GM19351 (cell line): ENCODE results near the gene NUDT4B.
"Not testable (repeated sequence)": the region's sequence is repeated elsewhere in the genome, so short reads cannot be mapped to it uniquely, and the experiment has no call there.

Source experiments
- ATAC-seq: cut with Tn5 transposase; IDR thresholded peaks from one replicate; pipeline ENCODE4 v1.9.1; 2021; ENCODE audit warnings: mild to moderate bottlenecking, moderate library complexity; ENCODE audit not compliant: unreplicated experiment

NUDT4B gene

DNA sequence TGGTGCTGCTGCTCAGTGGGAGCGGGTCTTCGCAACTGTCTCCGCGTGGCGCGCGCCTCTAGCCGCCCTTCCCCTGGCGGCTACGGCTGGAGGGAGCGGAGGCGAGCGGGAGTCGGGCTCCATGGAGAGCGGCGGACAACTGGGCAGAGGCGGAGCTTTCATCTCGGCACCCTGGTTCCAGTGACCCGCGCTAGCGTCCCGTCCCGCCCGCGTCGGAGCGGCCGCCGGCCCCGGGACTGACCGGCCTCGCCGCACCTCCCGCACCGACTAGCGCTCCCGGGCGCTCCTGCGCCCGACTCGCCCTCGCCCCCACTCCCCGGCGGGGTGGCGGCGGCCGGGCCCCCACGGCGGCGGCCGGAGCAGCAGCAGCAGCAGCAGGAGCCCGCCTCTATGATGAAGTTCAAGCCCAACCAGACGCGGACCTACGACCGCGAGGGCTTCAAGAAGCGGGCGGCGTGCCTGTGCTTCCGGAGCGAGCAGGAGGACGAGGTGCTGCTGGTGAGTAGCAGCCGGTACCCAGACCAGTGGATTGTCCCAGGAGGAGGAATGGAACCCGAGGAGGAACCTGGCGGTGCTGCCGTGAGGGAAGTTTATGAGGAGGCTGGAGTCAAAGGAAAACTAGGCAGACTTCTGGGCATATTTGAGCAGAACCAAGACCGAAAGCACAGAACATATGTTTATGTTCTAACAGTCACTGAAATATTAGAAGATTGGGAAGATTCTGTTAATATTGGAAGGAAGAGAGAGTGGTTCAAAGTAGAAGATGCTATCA is at the start of gene NUDT4B:
TSS of gene NUDT4B (plus strand) at position 212 of the 772 bp plus-strand sequence. CDS start at position 391, 179 bp downstream.
- ATAC-seq: peak; percentile 42

DNA sequence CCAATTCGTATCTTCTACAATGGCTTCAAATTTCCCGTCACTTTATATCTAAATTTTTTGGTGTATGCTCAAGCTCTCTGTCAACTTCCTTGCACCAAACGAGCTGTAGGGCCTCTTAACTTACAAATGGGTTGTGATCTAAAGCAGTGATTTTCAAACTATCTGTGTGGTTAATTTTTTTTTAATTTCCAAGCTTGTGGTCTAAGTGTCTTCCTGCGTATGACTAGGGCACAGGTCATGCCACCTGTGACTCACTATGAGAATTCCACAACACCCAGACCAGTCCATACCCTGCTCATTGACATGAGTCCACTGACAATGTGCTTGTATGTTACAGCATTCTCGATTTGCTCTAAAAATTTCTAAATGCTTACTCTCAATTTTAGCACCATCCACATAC is 49.2 kb upstream of the NUDT4B start:
- ATAC-seq: not testable (repeated sequence)

DNA sequence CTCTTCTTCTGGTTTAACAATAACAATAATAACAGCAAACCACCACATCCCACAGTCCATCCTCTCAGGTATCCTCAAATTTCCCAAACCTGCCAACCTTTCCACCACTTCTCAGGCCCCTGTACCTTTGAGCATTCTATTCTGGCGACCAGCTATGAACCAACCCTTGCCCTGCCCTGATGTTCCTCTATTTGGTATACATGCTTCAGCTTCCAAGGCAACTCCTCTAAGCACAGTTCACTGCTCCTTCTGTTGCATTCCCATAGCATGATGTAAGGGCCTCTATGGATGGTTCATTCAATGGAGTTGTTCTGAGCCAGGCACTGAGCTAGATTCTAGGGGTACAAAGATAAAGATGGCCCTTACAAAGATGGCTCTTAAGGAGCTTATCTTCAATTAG is 46.3 kb upstream of the NUDT4B start:
- not testable (repeated sequence) for ATAC-seq

DNA sequence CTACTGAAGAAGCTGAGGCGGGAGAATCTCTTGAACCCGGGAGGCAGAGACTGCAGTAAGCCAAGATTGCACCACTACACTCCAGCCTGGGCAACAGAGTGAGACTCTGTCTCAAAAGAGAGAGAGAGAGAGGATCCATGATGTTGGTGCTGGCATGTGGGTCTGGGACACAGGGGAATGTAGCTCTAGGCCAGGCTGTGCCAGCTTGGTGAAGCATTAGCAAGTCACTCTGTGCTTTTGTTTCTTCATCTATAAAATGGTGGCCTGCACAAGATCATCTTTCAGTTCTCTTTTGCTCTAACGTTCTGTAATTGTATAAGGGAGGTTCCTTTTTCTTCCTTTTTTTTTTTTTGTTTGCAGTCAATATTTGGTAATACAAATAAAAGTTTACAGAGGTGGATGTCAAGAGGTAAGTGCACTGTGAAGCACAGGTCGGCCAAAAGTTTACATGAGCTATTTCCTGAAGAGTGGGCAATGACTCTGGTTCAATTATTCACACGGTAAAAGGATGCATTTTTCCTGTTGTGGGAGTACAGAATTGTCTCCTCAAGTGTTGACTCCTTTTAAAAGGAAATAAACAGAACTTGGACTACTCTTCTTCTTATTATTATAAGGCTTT is 44.5 kb upstream of the NUDT4B start:
- not testable (repeated sequence) for ATAC-seq

DNA sequence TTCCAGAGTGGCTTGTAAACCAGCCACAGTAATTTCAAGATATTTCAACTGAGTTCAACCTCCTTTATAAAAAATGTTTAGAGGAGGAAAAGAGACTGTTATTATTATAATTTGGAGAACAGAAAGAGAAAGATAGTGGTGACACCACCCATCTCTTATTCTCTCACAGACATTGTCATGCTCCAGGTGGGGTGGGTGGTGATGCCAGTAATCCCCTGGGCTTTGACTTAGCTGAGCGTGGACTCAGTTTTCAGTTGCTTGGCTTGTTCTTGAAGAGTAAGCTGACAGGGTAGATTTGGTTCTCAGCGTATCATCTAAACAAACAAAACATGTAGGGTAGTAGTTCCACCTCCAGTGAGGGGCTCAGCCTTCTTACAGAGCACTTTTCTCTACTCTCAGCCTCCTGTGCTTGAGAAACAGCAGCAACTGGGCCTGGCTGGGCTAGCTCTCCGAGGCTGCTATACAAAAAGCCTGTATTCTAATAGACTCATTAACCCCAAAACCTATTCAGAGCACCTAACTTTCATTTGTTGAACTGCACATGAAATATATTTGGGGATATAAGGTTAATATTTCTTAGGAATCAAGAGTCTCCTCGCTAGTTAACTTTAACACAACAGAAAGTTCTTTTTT is 43.1 kb upstream of the NUDT4B start:
- ATAC-seq: not testable (repeated sequence)

DNA sequence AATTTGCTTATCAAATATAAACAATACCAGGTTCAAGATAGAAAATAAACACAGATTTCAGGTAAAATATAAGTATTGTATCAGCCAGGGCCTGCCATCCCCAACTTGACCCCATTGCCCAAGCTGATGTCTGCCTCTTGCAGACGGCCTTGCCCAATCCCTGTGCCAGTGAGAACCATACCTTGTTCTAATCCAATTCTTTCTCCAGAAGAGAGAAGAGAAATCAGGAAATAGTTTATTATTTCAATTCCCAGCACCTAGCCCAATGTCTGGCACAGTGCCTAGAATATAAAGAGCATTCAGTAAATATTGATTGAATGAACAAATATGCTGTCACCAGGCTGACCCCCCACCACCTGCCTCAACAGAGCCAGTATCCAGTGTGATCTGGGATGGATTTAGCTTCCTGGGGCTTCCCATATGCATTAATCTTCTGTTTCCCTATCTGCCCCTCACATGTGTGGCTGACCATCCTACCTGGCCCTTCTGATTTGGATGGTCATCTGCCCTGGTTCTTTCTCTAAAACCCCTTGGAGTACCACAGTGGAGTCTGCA is 39.7 kb upstream of the NUDT4B start:
- ATAC-seq: not testable (repeated sequence)

DNA sequence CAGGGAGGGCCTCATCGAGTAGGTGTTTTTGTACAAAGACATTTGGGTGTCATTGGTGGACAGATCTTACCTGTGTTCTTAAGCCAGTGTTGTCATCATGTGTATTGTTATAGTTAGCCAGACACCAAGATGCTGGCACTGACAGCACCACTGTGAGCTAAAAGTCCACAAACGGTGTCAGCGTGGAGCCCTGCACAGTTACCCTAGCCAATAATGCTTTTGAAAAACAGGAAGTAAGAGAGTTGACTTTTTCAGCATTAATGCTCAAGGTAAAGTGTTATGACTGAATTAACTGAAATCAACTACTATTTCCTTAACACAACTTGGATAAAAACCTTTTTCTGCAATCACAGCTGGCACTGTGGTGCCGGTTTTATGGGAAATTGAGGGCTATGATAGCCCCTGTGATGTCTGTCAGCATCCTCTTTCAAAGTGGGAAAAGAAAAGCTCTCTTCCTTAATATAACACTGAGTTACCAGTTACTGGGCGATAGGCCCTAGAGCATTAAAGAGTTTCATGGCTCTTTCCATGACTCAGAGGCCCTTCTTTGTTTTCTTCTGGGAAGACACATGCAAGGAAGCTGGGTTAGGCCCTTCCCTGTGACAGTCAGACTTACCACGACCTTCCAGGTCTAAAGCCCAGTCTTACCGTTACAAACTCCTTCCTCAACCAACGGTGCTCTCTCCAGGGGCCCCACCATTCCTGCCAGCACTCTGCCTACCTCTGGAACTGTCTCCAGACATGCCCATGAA is 37.6 kb upstream of the NUDT4B start:
- not testable (repeated sequence) for ATAC-seq

DNA sequence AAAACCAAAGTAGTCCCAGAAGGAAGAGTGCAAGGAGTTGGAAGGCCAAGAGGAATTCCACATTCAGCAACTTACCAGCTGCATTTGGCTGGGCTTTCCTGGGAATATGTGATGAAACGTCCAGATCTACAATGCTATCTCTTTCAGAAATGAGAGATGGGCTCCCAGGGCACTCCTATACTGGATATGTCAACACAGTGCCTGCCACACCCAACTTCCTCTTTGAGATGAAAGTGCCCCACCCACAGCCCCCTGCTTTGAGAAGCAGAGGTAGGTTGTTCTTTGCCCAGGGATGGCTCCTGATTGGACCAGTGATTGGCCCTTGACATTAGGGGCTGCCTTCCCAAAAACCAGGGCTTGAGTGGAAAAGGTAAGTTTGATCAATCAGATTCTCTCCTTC is 36.2 kb upstream of the NUDT4B start:
- not testable (repeated sequence) for ATAC-seq

DNA sequence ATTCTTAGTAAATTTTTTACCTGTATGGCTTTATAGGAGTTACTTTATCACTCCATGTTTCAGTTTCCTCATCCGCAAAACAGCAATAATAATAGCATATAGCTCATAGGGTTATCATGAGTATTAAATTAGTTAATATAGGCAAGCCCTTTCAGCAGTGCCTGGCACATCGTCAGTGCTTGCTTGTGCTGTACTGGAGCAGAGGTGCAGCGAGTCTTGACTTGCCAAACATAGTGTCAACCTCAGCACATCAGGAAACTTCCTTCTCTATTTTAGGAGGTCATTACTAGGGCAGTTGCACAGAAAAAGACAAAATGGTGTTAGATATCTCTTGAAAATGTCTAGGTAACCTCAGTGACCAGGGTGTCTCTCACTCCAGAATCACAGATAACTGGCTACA is 33.1 kb upstream of the NUDT4B start:
- not testable (repeated sequence) for ATAC-seq

DNA sequence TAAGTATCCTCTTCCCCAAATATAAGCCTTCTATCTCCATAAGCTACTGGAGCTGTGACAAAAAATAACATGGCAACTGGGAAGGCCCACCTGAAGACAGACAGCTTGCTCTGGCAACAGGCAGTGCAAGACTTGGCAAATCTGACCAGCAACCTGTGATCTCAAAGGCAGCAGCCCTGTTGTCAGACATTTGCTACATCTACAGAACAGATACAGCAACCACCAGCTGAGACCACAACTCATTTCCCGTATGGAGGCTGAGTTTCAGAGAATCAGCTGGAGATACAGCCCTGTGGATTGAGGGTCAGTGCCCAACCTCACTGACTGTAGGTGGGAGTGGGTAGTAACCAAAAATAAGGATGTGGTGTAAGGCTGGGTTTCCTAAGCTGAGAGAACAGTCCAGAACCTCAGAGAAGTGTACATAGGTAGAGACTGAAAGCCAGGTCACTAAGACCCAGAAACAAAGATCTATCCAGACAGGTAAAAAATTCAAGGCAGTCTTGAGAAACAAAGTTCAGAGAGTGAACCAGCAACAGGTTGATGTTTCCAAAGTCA is 31.5 kb upstream of the NUDT4B start:
- not testable (repeated sequence) for ATAC-seq

DNA sequence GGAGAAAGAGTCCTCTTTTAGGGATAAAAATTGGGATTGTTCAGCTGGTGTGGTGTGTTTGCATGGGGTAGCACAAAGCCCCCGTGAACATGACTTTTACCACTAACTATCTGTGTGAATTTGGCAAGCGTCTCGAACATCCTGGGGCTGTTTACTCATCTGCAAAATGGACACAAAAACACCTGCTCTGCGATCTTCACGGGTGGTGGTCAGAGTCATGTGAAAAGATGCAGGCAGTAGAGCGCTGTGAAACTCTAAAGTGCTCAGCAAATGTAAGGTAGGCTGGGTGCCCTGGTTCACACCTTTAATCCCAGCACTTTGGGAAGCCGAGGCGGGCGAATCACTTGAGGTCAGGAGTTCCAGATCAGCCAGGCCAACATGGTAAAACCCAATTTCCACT is 27.7 kb upstream of the NUDT4B start:
- ATAC-seq: peak; percentile 51

DNA sequence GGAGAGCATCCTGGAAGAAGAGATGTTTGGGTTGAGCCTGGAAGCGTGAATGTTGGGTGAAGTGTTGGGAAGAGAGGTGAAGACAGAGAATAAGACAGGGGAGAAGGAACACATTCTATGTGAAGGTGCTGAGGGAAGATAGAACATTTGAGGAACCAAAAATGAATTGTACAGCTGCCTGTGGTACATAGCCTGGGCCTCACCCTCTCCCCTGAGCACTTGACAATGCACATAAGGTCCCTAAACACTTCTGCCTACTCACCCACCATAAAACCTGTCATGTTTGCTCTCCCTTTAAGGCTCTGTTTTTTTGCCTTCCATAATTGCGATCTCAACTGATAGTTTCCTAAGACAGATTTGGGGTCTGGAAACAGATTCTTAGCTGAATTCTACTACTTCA is 25.8 kb upstream of the NUDT4B start:
- ATAC-seq: not testable (repeated sequence)

DNA sequence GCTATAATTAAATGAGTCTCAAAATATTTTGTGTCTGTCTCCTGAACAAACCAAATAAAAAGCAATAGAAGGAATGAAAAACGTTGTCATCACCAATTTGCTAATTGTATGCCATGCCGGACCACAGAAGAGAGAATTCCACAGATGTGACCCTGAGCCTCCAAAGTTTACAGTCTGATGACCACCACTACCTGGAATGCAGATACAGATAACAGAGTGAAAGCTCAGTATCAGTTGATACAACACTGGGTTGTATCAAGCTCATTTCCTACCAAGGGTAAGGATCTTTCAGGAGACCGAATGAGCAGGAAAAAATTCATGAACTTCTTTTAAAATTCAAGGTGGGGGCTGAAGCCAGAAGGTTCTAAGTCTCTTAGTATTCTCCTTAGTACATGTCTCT is 25.1 kb upstream of the NUDT4B start:
- ATAC-seq: not testable (repeated sequence)

DNA sequence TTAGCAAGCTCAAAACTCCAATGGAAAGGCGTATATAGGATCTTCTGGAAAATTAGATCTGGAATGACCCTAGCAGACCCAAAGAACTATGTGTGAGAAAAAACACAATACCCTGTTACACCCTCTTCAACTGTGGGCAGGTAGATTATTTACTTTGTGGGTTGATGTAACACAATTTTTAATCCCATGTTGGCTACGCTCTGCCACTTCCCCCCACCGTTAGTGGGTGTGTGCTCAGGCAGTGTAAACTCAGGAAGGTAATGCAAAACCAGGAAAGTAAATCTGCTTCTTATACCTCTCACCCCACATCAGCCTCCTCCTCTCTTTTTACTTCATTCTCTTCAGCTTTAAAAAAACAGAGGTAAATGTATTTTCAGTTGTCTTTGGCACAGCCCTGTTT is 23.7 kb upstream of the NUDT4B start:
- ATAC-seq: not testable (repeated sequence)

DNA sequence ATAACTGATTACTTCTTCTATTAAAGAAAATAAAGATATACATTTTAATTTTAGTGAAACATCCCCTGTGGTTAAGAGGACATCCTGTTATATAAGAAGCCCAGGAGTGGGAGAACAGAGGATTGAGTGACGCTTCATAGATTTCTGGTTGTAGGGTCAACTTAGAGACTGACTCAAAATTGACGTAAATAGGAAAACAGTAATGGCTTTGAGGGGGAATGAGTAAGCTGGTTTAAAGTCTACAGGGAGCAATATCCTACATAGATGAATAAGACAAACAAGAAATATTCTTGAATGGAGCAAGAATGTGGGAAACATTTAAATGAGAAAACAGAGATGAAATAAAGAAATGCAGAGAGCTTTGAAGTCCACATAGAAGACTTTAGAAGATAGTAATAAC is 20.7 kb upstream of the NUDT4B start:
- ATAC-seq: not testable (repeated sequence)

DNA sequence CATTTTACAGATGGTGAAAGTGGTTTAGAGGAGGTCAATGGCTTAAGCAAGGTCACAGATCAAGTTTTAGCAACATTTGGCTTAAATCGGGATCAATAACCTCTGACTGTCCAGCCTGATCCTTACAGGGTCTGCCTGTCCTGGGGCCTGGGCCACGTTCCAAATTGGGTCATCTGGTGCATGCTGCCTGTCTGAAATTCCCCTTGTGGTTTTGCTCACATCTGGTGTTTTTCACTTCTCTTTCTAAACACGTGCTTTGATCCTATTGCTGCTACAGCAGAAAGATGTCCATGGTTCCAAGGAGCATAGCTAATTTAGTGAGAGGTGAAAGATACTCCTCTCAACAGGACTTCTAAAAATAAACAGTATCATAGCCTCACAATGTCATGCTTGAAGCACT is 19.4 kb upstream of the NUDT4B start:
- ATAC-seq: peak; percentile 77

DNA sequence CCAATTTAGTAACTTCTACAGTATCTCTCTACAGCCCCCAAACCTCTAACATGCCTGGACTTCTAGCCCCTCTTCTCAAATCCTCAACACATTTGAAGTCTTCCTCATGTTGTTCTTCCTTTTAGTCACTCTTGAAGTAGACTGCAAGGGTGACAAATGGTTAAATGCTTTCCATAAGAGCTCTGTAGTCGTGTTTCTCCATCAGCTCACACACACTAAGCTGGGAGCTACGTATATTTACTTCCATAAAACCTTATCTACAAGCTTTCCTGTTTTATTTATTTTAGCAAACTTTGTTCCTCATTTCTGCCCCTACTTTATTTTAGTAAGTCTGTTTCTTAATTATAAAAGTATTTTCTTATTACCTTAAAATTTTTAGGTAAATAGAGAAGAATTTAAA is 19.0 kb upstream of the NUDT4B start:
- ATAC-seq: not testable (repeated sequence)

DNA sequence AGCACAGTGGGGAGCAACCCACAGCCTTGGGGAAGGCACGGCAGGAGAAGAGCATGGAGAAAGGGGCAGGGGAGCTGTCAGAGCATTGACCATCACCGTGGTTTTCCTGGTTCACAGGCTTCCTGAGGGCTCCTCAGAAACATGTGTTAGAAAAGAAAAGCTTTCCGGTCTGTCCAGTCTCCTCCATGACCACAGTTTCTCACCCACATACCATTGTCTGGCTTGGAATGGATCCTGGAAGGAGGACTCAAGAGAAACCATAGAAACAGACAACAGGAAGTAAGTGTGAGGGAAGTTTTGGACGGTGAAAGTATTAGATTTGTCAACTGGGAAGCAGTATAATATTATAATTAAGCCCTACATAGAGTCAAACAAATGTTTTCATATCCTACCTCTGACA is 16.3 kb upstream of the NUDT4B start:
- not testable (repeated sequence) for ATAC-seq

DNA sequence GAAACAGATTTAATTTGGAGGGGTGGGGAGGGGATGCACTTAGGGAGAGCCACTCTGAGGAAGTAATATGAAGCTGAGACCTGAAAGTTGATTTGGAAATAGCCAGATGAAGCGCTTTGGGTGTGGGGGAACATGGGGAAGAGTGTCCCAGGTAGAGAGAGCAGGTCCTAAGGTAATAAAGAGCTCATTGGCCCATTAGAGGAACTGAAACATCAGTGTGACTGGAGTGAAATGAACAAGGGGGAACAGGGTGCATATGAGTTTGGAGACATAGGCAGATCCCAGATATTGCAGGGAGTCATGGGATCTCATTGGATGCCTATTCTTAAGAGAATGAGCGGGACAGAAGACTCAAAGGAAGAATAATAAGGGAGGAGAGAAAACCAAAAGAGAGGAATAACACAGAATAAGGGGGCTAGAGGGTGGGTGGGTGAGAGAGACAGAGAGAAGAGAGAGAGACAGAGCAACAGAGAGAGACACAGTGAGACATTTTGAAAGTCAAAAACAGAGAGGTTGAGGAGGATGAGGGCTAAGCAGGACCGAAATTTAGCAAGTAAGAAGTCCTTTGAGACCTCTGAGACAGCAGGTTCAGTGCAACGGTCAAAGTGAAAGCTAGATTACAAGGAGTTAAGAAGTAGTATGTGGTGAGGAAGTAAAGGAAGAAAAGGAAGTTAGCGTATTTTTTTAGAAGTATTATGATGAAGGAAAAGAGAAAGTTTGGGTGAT is 14.8 kb upstream of the NUDT4B start:
- ATAC-seq: peak; percentile 73

DNA sequence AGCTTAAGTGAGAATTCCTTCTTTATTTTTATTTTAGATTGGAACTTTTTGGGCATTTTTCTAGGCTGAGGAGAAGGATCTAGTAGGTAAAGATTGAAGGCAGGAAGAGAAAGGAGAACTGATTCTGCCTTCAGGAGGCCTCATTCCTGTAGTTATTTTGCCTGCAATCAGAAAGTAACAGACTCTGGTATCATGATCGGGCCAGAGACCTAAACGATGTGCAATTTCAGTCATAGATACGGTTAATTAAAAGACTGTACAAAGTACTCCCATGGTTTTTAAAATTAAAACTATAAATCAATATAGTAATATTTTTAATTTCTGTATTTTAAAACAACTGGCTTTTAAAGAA is 14.3 kb upstream of the NUDT4B start:
- ATAC-seq: not testable (repeated sequence)
